Activated CD4-positive, alpha-beta T cell treated with anti-CD3 and anti-CD28 coated beads, Interleukin-2, amount 10 ng/mL, durations not matched to agents 7 days and 5 days (primary cell): ENCODE data around the gene LATS1. TPM values are rescaled to one million over a fixed set of nuclear protein-coding genes. Genes with fewer than 3 reads are reported as not detected.
"Not testable (repeated sequence)": the region's sequence is repeated elsewhere in the genome, so short reads cannot be mapped to it uniquely, and the experiment has no call there.

Experiments
- CTCF ChIA-PET: fragments of 350-600 bp; sonication (Branson Sonifier 250); formaldehyde crosslinking; loops from one replicate; lab custom pipeline; 2021; ENCODE audit warnings: antibody characterized with exemption; lab: Charles Lee
- POLR2A ChIA-PET: fragments of 350-600 bp; sonication (Branson Sonifier 250); formaldehyde crosslinking; loops from one replicate; lab custom pipeline; 2021; ENCODE audit warnings: antibody characterized with exemption; lab: Charles Lee
- DNase-seq: peaks from one replicate; pipeline ENCODE4 v3.0.0-alpha.2; 2020
- H3K27ac Mint-ChIP-seq: one replicate; pipeline ENCODE4 v1.8.0; 2021; ENCODE audit warnings: mild to moderate bottlenecking, moderate library complexity, mixed read lengths
- H3K27me3 Mint-ChIP-seq: one replicate; pipeline ENCODE4 v1.8.0; 2021; ENCODE audit warnings: mixed read lengths
- H3K36me3 Mint-ChIP-seq: one replicate; pipeline ENCODE4 v1.8.0; 2021; ENCODE audit warnings: low read depth, mixed read lengths
- H3K4me1 Mint-ChIP-seq: one replicate; pipeline ENCODE4 v1.8.0; 2021; ENCODE audit warnings: mixed read lengths
- H3K4me3 Mint-ChIP-seq: one replicate; pipeline ENCODE4 v1.8.0; 2021; ENCODE audit warnings: mild to moderate bottlenecking, moderate library complexity, mixed read lengths
- H3K9me3 Mint-ChIP-seq: one replicate; pipeline ENCODE4 v1.8.0; 2021; ENCODE audit warnings: mixed read lengths
- total RNA-seq, 2 experiments: library from RNA; stranded (reverse); gene quantifications; one replicate each; pipeline ENCODE4 v1.2.3, GENCODE V29; 2021

The LATS1 gene
- 10 to 100 TPM; 34.9 to 37.3 TPM for total RNA-seq

DNA sequence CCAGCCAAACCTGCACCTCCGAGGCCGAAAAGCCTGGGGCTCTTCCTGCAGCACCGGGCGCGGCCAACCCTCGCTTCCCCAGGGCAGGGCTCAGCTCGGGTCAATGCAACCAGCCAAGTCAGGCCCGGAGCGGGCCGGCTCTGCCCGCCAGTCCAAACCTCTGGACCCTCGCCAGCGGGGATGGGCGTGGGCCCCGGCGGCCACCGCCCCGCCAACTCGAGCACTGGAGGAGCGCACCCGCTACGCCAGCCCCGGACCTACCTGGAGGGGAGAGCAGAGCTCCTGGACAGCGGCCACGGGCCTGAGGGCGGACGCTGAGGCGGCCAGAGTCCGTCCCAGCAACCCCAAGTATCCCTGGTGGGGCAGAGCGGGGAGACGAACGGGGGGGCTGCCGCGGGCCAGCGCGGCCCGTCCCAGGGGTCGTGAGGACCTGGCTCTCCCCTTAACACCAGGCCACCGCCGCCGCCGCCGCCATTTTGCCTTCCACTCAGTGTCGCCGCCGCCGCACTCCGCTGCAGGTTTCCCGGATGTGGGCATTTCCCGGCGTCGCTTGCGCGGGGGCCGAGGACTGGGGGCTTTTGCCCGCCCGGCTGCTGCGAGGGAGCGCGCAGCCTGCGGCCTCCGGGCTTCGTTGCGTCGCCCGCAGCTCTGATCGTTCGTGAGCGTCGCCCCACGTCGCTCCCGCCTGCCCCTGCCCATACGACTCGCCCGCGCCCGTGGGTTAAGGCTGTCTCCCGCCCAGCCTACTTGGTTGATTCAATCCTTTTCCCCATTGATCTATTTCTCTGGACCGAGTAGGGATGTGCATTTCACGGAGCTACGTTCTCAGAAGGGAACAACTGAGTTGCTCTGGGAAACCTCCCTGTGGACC lies at the start of gene LATS1:
LATS1 (minus strand) TSS at position 514 of the 871 bp plus-strand sequence. CDS start 15,975 bp downstream, outside the sequence.
- peak; percentile 94 for DNase-seq
- Mint-ChIP-seq H3K36me3 (peaks cover 26% of the 10 kb centered on the region), H3K9me3 (no peaks in the 10 kb centered on the region), H3K27me3 (no peaks in the 10 kb centered on the region), H3K27ac (peak within 1 kb of the TSS; percentile 96), H3K4me3 (peak within 1 kb of the TSS; percentile 90), H3K4me1 (peaks cover 36% of the 10 kb centered on the region)
- CTCF ChIA-PET, result interaction anchor here (0.6 to 1.7 kb wide), 6 partner anchors 13 to 207 kb away, joined by 3 to 10 read pairs (median 3); partner anchors contain the start of genes GINM1 and NUP43
- POLR2A ChIA-PET, result interaction anchor here (0.6 to 1.0 kb wide), 3 partner anchors 31 to 170 kb away, joined by 3 to 4 read pairs (median 3); partner anchors contain the start of gene KATNA1

DNA sequence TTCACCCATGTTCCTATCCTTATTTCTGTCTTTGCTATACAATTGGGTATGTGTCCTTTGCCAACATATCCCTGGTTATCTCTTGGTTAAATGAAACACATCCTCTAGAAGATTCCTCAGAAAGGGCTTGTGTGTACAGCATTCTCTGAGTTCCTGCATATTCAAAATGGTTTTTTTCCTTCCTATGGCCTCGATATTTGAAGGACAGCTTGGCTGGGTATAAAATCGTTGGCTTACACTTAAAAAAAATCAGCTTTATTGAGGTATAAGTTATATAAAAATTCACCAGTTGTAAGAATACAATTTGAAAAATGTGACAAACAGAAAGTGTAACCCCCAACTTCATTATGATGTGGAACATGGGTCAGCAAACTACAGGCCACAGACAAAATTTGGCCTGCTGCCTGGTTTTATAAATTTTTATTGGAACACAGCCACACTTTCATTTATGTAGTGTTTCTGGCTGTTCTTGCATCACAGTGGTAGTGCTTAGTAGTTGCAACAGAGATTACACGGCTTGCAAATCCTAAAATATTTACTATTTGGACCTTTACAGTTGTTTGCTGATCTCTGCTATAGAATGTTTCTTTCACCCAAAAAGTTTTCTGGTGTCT lies 48.4 kb upstream of the LATS1 start:
- Mint-ChIP-seq H3K4me1 (peaks cover 13% of the 10 kb centered on the region), H3K27ac (no peak overlapping the region), H3K9me3 (peaks cover 5% of the 10 kb centered on the region), H3K27me3 (no peaks in the 10 kb centered on the region), H3K36me3 (peaks cover 44% of the 10 kb centered on the region), H3K4me3 (no peak overlapping the region)
- ChIA-PET CTCF (interaction anchor here (1.1 kb wide), 1 partner anchor 16 kb away, joined by 3 read pairs; no protein-coding TSS in a partner anchor), POLR2A (no interaction called here)
- DNase-seq, result no peak

DNA sequence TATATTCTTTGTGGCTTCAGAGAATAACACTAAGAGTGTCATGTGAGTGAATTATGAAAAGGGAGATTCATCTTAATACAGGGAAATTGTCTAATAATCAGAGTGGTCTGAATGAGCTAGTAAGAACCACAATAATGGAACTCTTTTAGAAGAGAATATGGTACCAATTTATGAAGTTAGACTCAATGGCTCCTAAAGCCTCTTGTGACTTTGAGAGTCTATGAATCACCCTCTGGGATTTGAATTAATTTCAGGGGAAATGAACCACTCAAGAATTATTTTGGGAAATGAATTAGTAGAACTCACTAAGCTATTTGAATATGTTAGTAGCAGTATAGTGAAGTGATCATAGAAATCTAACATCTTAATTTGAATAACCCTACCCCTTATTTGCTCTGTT lies 46.0 kb upstream of the LATS1 start:
- H3K9me3 Mint-ChIP-seq, result peaks cover 5% of the 10 kb centered on the region
- peaks cover 45% of the 10 kb centered on the region for H3K36me3 Mint-ChIP-seq
- H3K4me1 Mint-ChIP-seq, result peaks cover 8% of the 10 kb centered on the region
- ChIA-PET POLR2A (interaction anchor here (0.7 kb wide), 1 partner anchor 70 kb away, joined by 4 read pairs; no protein-coding TSS in a partner anchor), CTCF (interaction anchor here (0.9 to 1.1 kb wide), 2 partner anchors 37 to 53 kb away, joined by 3 read pairs; no protein-coding TSS in a partner anchor)
- DNase-seq, result no peak
- H3K4me3 Mint-ChIP-seq, result no peak overlapping the region
- H3K27ac Mint-ChIP-seq, result no peak overlapping the region
- H3K27me3 Mint-ChIP-seq, result no peaks in the 10 kb centered on the region

DNA sequence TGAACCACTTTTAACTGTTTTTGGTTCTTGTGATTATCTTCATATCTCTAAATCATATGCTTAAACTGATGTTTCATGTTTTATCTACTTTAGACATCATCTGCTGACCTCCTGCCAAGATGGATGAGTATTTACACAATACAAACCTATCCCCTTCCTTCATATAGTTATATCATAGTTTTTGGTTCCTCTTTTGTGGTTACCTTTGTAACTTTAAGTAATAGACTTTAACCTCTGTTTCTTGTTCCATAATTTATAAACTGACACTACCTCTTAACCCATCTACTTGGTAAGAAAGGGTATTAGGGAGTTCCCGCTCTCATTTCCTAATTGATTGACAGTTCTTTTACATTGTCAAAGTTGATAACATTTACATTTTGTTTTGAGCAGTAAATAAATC lies 43.5 kb upstream of the LATS1 start:
- H3K27ac Mint-ChIP-seq, result no peak overlapping the region
- H3K27me3 Mint-ChIP-seq, result no peaks in the 10 kb centered on the region
- H3K4me3 Mint-ChIP-seq, result no peak overlapping the region
- H3K36me3 Mint-ChIP-seq, result peaks cover 33% of the 10 kb centered on the region
- H3K4me1 Mint-ChIP-seq, result peaks cover 9% of the 10 kb centered on the region
- CTCF ChIA-PET, result no interaction called here
- DNase-seq, result no peak
- peaks cover 5% of the 10 kb centered on the region for H3K9me3 Mint-ChIP-seq
- POLR2A ChIA-PET, result interaction anchor here (0.6 kb wide), 1 partner anchor 32 kb away, joined by 4 read pairs; no protein-coding TSS in a partner anchor

DNA sequence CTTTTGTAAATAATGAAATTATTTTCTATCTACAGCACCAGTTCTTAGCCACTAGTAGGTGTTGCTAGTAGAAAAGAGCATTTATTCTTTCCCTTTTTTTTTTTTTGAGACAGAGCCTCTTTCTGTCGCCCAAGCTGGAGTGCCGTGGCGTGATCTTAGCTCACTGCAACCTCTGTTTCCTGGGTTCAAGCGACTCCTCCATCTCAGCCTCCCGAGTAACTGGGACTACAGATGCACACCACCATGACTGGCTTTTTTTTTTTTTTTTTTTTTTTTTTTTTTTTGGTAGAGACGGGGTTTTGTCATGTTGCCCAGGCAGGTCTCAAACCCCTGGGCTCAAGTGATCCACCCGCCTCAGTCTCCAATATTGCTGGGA lies 38.3 kb upstream of the LATS1 start:
- H3K36me3 Mint-ChIP-seq, result peaks cover 22% of the 10 kb centered on the region
- ChIA-PET POLR2A (no interaction called here), CTCF (interaction anchor here (0.6 to 1.0 kb wide), 2 partner anchors 24 to 592 kb away, joined by 3 read pairs; no protein-coding TSS in a partner anchor)
- H3K27ac Mint-ChIP-seq, result no peak overlapping the region
- DNase-seq, result no peak
- no peak overlapping the region for H3K4me3 Mint-ChIP-seq
- H3K9me3 Mint-ChIP-seq, result no peaks in the 10 kb centered on the region
- H3K4me1 Mint-ChIP-seq, result peaks cover 20% of the 10 kb centered on the region
- H3K27me3 Mint-ChIP-seq, result no peaks in the 10 kb centered on the region

DNA sequence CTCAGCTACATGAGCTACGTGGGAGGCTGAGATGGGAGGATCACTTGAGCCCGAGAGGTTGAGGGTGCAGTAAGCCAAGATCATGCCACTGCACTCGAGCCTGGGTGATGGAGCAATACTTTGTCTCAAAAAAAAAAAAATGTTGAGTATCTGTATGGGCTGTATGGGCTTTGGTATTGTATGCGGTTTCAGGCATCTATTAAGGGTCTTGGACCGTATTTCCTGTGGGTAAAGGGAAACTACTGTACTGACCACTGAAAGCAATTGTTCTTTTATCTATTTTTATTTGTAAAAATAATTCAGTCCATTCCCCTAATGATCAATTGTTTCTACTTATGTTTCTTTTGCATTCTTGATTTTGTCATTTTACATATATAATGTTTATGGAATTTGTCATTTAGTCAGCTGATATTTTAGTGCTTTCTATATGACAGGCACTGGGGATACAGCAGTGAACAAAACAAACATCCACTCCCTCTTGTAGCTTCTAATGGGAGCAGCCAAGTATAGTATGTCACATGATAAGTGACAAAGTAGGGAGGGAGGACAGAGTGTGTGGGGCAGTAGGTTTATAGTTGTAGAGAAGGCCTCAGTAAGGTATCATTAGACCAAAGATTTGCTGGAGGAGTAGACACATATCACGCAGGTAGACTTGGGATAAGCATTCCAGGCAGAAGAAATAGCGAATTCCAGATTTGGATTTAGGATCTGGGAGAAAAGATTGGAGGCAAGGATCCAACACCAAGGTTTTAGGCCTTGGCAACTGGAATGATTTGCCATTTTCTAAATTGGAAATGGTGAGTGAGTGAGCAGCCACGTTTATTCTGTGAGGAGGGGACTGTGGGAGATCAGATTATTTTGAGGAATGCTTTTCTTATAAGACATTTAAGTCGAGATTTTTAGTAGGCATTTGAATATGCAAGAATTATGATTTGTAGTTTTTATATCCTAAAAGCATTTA lies 37.7 kb upstream of the LATS1 start:
- H3K27me3 Mint-ChIP-seq, result no peaks in the 10 kb centered on the region
- no peak overlapping the region for H3K27ac Mint-ChIP-seq
- peaks cover 23% of the 10 kb centered on the region for H3K36me3 Mint-ChIP-seq
- ChIA-PET CTCF (interaction anchor here (0.5 to 1.0 kb wide), 2 partner anchors 24 to 191 kb away, joined by 3 read pairs; no protein-coding TSS in a partner anchor), POLR2A (no interaction called here)
- H3K9me3 Mint-ChIP-seq, result no peaks in the 10 kb centered on the region
- no peak overlapping the region for H3K4me3 Mint-ChIP-seq
- peaks cover 25% of the 10 kb centered on the region for H3K4me1 Mint-ChIP-seq
- no peak for DNase-seq

DNA sequence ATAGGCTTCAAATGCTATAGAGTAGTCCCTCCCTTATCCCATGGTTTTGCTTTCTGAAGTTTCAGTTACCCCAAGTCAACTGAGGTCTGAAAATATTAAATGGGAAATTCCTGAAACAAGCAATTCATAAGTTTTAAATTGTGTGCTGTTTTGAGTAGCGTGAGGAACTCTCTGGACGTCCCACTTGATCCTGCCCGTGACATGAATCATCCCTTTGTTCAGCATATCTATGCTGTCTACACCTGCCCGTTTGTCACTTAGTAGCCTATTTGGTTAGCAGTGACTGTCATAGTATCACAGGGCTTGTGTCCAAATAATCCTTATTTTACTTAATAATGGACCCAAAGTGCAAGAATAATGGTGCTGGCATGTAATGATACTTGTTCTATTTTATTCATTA lies 36.6 kb upstream of the LATS1 start:
- POLR2A ChIA-PET, result no interaction called here
- Mint-ChIP-seq H3K9me3 (no peaks in the 10 kb centered on the region), H3K27ac (no peak overlapping the region), H3K27me3 (no peaks in the 10 kb centered on the region), H3K4me1 (peaks cover 29% of the 10 kb centered on the region), H3K36me3 (peaks cover 17% of the 10 kb centered on the region), H3K4me3 (no peak overlapping the region)
- DNase-seq, result no peak
- CTCF ChIA-PET, result interaction anchor here (1.8 kb wide), 1 partner anchor 10 kb away, joined by 5 read pairs; no protein-coding TSS in a partner anchor

DNA sequence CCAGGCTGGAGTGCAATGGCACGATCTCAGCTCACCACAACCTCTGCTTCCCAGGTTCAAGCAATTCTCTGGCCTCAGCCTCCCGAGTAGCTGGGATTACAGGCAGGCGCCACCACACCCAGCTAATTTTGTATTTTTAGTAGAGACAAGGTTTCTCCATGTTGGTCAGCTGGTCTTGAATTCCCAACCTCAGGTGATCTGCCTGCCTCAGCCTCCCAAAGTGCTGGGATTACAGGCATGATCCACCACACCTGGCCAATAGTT lies 35.4 kb upstream of the LATS1 start:
- H3K4me3 Mint-ChIP-seq, H3K27ac Mint-ChIP-seq, H3K9me3 Mint-ChIP-seq, H3K27me3 Mint-ChIP-seq, POLR2A ChIA-PET, DNase-seq: not testable (repeated sequence)
- CTCF ChIA-PET, result interaction anchor here (0.7 to 1.8 kb wide), 3 partner anchors 9 to 340 kb away, joined by 3 to 5 read pairs (median 4); no protein-coding TSS in a partner anchor
- Mint-ChIP-seq H3K4me1 (peaks cover 34% of the 10 kb centered on the region), H3K36me3 (peaks cover 12% of the 10 kb centered on the region)

DNA sequence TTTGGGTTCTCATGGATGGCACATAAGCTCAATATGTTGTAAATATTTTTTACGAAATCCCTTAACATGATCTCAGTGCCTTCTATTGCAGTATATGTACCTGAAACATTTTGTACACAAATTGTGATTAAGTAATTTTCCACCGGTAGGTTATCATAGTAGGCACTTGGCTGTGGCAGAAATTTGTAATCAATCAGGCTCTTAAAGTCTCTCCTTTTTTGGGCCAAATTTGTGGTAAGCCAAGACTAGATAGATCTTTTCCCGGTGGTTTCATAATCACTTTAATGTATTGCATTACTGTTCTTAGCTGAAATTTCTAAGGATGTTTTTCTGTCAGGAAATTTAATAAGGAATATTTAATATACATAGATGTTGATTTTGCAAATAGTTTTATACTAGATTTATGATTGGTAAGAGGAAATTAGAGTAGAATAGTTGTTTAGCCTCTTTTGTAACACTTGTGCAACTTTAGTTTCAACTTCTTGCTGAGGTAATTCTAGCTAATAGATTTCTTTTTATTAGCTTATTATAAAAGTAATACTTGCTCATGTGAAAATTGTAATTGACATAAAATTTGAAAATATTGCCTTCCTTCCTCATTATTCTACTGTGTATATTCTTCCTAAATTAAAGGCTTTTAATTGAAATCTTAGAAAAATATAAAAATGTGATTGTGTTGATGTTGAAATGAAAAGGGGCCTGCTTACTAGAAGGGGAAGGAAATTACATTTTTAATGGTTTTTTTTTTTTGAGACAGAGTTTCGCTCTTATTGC lies 34.9 kb upstream of the LATS1 start:
- Mint-ChIP-seq H3K9me3 (no peaks in the 10 kb centered on the region), H3K36me3 (peaks cover 12% of the 10 kb centered on the region), H3K27me3 (no peaks in the 10 kb centered on the region), H3K4me1 (peaks cover 36% of the 10 kb centered on the region), H3K4me3 (no peak overlapping the region), H3K27ac (no peak overlapping the region)
- ChIA-PET POLR2A (no interaction called here), CTCF (interaction anchor here (0.7 to 1.8 kb wide), 3 partner anchors 8 to 340 kb away, joined by 3 to 5 read pairs (median 4); no protein-coding TSS in a partner anchor)
- DNase-seq, result no peak

DNA sequence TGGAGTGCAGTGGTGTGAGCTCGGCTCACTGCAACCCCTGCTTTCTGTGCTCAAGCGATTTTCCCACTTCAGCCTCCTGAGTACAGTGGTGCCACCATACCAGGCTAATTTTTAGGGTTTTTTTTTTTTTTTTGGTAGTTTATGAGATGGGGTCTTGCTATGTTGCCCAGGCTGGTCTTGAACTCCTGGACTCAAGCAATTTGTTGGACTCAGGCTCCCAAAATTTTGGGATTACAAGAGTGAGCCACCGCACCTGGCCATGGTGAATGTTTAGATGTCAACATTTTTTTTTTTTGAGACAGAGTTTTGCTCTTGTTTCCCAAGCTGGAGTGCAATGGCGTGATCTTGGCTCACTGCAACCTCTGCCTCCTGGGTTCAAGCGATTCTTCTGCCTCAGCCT lies 34.0 kb upstream of the LATS1 start:
- H3K4me3 Mint-ChIP-seq, DNase-seq, H3K9me3 Mint-ChIP-seq, POLR2A ChIA-PET, H3K27me3 Mint-ChIP-seq, H3K27ac Mint-ChIP-seq: not testable (repeated sequence)
- peaks cover 39% of the 10 kb centered on the region for H3K4me1 Mint-ChIP-seq
- CTCF ChIA-PET, result interaction anchor here (0.7 kb wide), 1 partner anchor 50 kb away, joined by 3 read pairs; no protein-coding TSS in a partner anchor
- peaks cover 11% of the 10 kb centered on the region for H3K36me3 Mint-ChIP-seq

DNA sequence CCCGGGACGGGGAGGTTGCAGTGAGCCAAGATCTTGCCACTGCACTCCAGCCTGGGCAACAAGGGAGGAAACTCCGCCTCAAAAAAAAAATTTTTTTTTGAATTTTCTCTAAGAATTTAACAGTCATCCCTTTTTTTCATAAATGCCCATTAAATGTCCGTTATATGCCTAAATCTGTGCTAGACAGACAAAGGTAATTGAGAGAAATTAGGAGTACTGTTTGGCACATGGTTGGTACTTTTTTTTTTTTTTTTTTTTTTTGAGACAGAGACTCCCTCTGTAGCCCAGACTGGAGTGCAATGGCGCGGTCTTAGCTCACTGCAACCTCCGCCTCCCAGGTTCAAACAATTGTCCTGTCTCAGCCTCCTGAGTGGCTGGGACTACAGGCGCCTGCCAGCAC lies 33.3 kb upstream of the LATS1 start:
- Mint-ChIP-seq H3K27me3 (no peaks in the 10 kb centered on the region), H3K27ac (no peak overlapping the region), H3K4me3 (peak overlapping the region; percentile 82), H3K4me1 (peaks cover 46% of the 10 kb centered on the region), H3K9me3 (no peaks in the 10 kb centered on the region), H3K36me3 (peaks cover 11% of the 10 kb centered on the region)
- CTCF ChIA-PET, result interaction anchor here (0.7 to 1.4 kb wide), 3 partner anchors 14 to 51 kb away, joined by 3 read pairs; no protein-coding TSS in a partner anchor
- POLR2A ChIA-PET, result no interaction called here
- no peak for DNase-seq
